ENCODE results near the gene HPCAL1.

HPCAL1 gene

DNA sequence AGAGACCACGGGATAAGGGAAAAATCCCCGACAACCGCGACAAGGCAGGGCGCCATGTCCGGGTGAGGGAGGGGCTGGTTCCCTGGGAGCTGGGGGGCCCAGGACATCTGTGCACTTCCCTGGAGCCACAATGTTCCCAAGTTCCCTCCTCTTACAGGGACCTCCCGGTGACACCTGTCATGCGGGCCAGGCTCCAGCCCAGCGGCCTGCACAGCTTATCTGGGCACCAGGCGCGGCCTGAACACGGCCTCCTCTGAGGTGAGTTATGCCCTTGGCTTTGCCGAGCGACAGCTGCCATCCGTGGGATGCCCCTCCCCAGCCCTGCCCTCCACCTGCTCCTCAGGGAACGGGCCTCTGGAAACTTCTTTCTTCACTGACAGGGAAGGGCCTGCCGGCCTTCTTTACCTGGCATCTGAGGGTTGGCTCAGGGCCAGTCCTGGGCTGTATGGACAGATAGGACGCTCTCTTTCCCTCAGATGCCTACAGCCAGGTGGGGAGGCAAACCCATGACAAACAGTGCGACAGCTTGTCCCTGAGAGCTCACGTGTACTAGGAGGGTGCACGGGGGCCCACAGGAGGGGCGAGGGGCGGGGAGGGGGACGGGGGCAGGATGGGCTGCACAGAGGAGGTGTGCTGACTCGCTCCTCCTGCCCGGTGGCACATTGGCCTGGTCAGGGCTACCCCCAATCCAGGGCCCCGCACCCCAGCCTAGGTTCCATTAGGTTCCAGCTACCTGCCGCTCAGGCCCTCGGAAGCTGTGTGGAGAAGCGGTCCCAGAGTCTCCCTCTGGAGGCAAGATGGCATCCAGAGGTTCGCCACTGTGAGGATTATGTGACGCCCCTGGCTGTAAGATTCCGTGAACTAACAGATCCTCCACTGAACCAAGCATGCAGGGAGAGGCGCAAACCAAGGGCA, 34.9 kb upstream of the HPCAL1 start:
- no peak for FAIRE-seq

DNA sequence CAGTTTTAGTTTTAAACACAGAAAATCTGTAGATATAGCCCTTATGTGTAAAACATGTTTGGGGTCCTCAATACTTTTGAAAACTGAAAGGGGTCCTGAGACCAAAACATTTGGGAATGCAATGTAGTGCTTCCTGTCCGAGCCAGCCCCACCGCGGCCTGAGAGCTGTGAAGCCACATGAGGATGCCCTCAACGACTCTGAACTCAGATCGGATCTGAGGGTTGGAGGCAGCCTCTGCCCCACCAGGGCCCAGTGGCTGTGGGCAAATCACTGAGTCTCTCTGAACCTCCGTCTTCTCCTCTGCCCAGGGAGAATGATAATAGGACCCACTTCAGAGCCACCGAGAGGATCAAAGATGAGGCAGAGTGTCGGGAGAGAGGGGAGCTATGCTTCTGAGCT, 33.4 kb upstream of the HPCAL1 start:
- FAIRE-seq: no peak
- DNase-seq (ENCODE audit: insufficient read length, low spot score): no peak

More for the DNA sequence above, 34.9 kb upstream of the HPCAL1 start:
- no peak for DNase-seq (ENCODE audit: insufficient read length, low spot score)

DNA sequence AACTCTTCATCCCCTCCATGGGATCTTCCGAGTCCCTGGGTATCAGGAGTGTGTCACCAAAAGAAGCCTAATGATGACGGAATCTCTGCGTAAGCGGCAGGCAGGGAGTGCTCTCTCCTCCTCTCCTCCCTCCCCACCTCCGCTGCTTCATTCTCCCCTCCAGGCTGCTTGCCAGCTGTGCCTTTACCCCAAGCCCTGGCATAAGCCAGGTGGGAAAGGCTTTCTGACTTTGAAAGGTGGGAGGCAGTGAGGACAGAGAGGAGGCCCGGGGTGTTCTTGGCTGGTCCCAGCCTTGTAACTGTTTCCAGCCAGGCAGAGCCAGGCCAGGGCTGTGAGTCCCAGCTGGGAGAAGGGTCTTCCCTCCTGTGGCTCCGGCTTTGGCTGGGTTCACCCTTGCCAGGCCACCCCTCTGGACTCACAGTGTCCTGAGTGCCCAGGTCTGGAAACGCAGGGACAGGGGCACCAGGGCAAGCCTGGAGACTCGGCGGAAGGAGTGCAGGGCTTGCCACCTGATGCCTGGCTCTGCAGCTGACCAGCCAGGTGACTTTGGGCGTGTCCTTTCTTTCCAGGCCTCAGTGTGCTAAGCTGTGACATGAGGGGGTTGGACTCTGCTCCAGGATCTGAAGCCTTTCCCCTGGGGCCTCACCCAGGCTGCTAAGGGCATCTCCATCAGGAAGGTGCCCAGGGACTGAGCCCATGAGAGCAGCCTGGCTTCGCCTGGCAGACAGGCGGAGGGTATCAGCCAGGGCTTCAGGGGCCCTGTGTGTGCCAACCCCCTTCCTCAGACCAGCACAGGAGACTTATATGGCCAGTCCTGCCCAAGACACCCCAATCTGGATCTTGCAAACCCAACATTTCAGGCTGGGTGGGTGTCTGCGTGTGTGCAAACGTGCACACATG, 32.7 kb upstream of the HPCAL1 start:
- no peak for FAIRE-seq
- DNase-seq (ENCODE audit: insufficient read length, low spot score): no peak

DNA sequence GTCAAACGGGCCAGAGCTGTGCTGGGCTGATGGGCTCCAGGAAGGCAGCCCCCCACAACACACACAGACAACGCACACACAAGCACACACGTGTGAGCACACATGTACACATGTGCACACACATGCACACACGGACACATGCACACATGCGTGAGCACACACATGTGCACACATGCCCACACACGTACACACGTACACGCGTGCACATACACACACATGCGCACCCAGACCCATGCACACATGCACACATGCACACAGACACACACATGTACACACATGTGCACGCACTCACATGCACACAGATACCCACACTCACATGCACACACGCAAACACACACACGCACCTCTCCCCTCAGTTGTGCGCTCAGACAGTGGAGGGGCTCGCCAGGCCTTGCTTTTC, 31.2 kb upstream of the HPCAL1 start:
- DNase-seq (ENCODE audit: insufficient read length, low spot score) (no peak), FAIRE-seq (peak; percentile 95)

DNA sequence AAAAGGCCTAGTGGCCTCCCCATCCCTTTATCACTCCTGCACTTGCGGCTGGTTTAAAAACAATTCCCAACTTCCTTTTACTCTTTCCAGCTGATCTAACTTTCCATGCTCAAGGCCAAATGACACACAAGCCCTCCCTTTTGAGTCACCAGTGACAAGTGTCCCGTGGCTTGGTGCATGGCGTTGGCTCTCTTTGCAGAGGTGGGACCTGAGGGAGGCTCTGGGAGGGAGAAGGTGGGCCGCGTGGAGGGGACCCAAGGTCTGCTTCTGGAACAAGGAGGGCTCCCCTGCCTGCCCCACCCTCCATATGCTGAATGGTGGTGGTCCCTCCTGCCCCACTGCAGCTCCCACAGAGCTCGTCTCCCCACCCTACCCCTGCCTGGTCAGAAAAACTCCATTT, 30.8 kb upstream of the HPCAL1 start:
- no peak for FAIRE-seq

DNA sequence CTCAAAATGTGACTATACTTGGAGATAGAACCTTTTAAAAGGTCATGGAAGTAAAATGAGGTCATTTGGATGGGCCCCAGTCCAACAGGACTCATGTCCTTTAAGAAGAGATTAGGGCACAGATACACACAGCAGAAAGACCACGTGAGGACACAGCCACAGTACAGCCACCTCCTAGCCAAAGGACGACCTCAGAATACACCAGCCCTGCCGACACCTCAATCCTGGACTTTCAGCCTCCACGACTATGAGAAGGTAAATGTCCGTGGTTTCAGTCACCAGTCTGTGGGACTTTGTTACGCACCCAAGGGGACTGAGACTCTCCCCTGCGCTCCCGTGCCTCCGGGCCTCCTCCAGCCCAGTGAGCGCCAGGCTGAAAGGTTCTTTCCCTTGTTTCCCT, 30.2 kb upstream of the HPCAL1 start:
- FAIRE-seq: no peak

More for the DNA sequence above, 30.8 kb upstream of the HPCAL1 start:
- no peak for DNase-seq (ENCODE audit: insufficient read length, low spot score)

DNA sequence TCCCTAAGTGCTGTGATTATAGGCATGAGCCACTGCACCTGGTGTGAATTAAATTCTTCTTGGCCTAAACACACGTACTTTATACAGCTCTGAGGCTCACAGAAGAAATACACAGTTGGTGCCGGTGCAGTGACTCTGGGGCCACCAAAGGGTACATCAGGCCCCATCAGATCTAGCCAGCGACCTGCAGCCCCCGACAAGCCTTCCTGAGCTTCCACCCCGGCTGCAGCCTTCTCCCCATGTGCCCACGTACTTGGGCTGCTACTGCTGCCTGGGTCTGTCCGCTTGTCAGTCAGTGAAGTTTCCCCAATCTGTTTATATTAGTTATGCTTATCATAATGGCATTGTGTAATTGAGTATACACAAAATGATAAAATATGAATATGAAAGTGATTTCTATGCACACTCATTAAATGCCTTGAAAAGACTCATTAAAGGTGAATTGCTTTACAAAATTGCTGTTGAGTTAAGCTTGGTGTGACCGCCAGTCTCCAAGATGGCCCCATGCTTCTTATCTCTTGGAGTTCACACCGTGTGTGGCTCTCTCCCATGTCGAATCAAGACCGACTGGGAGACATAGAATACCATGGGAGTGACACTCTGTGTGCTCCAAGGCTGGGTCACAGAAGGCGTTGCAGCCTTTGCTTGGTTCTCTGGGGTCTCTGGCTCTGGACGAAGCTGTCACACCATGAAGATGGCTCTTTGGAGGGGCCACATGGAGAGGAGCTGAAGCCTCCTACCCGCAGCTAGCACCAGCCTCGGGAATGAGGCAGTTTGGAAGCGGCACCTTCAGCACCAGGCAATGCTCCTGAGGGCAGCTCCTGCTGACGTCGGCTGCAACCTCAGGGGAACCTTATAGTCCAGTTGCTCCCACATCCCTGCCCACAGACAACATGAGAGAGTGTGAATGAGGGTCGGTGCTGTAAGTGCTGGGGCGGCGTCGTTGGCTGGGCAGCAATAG, 29.2 kb upstream of the HPCAL1 start:
- no peak for FAIRE-seq
- DNase-seq (ENCODE audit: insufficient read length, low spot score): no peak

More for the DNA sequence above, 30.2 kb upstream of the HPCAL1 start:
- no peak for DNase-seq (ENCODE audit: insufficient read length, low spot score)

DNA sequence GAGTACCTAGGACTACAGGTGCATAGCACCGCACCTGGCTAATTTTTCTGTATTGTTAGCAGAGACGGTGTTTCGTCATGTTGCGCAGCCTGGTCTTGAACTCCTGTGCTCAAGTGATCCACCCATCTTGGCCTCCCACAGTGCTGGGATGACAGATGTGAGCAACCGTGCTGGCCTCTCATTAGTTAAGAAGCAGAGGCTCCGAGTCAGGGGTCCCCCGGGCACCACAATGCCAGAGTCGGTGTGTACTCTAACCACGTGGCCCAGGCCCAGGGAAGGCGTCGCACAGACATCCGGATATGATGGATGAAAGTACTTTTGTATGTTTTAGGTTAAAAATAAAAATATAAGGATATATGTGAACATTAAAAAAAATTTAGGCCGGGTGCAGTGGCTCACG, 28.3 kb upstream of the HPCAL1 start:
- no peak for FAIRE-seq

DNA sequence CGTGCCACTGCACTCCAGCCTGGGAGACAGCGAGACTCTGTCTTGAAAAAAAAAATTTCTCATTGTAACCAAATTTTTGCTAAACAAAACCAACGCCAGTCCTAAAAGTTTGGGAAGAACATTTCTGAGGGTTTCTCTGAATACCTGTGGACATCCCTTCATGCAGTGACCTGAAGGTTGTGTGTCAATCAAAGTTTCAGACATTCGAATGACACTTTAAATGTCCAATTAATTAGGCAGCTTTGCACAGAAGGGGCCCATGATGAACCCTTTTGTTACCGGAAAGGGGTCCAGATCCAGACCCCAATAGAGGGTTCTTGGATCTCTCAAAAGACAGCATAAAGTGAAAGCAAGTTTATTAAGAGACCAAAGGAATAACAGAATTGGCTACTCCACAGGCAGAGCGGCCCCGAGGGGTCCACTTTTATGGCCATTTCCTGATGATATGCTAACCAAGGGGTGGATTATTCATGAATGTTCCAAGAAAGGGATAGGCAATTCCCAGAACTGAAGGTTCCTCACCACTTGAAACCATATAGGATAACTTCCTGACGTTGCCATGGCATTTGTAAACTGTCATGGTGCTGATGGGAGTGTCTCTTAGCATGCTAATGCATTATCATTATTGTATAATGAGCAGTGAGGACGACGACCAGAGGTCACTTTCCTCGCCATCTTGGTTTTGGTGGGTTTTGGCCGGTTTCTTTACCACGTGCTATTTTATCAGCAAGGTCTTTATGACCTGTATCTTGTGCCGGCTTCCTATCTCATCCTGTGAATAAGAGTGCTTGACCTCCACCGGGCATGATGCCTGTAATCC, 27.5 kb upstream of the HPCAL1 start:
- FAIRE-seq (no peak), DNase-seq (ENCODE audit: insufficient read length, low spot score) (no peak)

More for the DNA sequence above, 28.3 kb upstream of the HPCAL1 start:
- DNase-seq (ENCODE audit: insufficient read length, low spot score): no peak

DNA sequence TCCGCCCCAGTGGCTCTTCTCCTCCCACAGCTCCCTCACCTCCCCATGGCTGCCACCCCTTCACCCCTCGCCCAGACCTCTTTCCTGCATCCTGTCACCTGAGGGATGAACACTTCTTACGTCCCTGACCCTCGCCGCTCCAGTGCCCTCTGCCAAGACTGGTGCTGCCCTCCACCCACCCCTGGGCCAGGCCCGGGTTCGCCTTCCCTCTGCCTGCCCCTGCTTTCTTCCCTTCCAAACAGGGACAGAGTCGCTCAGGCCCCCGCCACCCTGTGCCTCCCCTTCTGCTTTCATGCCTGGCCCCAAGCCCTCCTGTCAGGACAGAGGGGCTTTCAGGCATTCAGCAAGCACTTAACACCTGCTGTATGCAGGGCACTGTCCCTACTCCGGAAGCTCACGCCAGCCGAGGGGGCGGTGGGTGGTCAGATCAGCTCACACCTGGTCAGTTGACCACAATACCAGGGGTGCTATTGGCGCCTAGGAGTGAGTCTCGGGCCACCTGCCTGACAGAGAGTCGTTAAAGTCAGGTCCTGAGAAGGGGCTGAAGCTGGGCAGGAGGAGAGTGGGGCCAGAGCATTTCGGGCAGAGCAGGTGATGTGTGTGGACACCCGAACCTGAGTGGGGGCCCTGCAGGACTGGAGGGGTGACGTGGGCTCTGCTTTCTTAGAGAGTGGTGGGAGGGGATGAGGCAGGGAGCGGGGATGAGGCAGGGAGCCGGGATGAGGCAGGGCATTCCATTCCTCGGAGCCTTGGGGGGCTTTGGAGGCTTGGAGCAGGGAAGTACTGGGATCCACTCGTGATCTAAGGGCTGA, 26.0 kb upstream of the HPCAL1 start:
- no peak for DNase-seq (ENCODE audit: insufficient read length, low spot score)
- FAIRE-seq: no peak

DNA sequence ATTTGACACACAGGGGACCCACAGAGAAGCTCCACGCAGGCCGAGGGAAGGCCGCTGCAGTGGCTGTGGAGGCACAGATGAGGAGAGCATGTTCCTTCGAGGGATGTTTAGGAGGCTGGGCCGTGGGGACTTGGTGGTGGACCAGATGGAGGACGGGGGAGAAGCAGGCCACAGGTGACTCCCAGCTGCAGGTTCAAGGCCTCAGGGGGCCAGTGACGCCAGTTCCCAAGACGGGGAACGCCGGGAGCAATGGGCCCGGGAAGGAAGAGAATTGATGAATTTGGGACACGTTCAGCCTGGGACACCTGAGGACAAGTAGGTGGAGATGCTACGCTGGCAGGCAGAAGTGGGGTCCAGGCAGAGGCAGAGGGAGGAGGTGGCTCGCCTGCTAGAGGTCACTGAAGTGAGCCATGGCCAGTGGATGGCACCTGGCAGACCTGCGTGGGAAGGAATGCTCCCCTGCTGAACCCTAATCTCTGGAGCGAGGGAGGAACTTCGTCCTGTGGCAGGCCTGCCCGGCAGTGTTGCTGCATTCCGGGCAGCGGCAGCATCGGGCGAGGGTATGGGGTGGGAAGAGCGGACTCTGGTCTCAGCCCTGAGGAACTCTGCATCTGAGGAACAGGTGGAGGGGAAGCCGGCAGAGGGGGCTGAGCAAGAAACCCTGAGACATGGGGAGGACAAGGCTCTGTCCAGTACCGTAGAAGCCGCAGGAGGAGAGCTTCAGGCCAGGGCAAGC, 25.2 kb upstream of the HPCAL1 start:
- no peak for FAIRE-seq
- no peak for DNase-seq (ENCODE audit: insufficient read length, low spot score)

DNA sequence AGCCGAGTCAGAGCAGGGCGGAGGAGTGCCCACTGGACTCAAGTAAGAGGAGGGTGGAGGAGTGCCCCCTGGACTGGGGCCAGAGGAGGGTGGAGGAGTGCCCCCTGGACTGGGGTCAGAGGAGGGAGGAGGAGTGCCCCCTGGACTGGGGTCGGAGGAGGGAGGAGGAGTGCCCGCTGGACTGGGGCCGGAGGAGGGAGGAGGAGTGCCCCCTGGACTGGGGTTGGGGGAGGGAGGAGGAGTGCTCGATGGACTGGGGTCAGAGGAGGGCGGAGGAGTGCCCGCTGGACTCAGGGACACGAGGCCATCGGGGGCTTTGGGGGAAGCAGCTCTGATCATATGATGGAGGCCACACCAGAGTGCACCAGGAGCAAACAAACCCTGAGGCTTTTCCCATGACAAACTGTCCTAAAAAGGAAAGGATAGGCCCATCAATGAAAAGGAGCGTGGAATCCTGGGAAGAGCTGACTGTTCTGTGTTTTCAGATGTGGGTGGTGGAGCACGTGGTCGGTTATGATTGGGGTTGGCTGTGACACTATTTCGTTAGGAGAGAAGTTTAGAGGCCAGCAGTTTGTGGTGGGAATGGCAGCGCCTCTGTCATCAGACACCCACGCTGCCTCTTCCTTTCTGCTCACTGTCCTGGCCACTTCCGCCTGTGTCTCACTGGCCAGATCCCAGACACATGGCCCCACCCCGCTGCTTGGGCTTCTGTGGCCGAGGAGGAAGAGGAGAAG, 24.5 kb upstream of the HPCAL1 start:
- DNase-seq (ENCODE audit: insufficient read length, low spot score): no peak
- FAIRE-seq: no peak

DNA sequence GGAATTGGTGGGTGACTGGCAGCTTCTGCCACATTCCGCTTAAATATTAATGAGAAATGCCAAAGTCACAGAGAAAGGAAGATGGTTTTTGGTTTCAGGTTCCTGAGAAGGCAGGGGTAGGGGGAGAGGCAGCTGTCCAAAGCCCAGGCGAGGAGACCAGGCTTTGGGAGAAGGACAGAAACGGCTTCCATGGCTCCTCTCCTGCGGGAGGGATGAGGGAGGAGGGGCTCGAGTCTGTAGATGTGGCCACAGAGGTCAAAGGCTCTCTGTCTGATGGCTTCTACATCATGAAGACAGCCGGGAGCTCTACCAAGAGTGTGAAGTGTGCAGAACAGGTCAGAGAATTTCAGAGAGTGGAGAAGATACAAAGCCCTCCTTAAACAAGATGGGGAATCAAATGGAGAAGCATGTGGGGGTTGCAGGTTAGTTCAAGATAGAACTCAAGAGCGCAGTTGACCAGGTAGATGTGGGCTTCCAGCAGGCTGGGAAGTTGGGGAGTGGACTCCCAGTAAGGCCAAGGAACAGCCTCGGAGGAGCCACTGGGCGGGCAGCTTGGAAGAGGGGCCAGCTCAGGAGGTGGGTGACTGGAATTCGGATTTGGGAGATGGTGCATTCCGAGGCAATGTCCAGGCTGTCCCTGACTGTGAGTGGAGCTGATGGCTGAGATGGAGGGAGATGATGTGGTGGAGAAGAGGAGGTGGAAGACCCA, 23.8 kb upstream of the HPCAL1 start:
- FAIRE-seq (no peak), DNase-seq (ENCODE audit: insufficient read length, low spot score) (no peak)

DNA sequence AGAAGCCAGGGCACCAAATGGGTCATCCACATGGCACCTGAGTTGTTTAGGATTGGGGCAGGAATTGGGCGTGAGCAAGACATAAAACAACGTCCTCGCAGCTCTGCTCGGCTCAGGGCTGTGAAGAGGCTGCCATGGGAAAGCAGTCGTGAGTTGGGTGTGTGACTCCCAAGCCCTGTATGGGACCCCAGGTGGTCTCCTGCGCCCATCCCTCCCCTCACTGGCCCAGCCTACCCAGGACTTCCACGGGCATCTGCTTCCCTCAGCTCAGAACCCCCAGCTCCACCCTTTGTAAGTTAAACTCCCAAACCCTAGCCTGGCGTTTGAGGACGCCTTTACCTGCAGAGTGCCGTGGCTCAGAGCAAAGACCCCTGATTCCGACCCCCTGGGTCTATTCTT, 23.2 kb upstream of the HPCAL1 start:
- FAIRE-seq (no peak), DNase-seq (ENCODE audit: insufficient read length, low spot score) (no peak)

DNA sequence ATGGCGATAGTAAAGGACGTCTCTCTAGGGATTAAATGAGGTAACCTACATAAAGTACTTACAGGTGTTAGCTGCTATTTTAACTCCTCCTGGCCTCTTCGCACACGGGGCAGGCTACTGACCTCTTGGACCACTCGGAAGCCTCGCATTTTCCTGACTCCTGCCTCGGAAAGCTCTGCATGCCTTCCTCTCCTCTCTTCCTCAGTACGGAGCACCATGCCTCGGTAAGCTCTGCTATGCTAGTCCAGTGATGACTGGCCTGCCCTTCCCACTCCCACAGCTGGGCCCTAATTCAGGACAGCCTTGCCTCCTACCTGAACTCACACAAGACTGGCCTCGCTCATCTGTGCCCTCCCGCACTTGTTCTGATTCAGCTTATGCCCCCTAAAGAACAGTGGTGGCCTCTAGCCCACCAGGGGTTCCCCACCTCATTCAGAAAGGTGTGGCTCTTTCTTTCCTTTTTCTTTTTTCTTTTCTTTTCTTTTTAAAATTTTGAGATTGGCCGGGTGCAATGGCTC, 22.7 kb upstream of the HPCAL1 start:
- DNase-seq (ENCODE audit: insufficient read length, low spot score): no peak
- no peak for FAIRE-seq

DNA sequence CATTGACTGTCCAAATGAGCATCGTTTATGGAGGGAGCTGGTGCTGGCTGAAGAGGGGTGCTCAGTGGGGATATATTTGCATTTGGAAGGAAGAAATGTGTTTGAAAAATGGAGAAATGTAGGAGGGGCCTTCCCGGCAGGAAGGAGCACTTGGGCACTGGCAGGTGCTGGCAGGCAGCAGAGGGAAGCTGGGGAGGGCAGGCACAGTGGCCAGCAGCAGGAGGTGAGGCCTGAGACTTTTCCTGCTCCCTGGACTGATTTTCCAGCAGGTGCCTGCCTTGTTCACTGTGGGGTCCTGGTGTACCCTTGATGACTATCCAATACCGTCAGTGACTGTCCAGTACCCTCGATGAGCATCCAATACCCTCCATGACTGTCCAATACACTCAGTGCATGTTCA, 20.8 kb upstream of the HPCAL1 start:
- DNase-seq (ENCODE audit: insufficient read length, low spot score) (no peak), FAIRE-seq (no peak)
